GM19452 (cell line): Measurements from ENCODE around the gene MYOG.

Experiments used
- ATAC-seq: cut with Tn5 transposase; IDR thresholded peaks from one replicate; pipeline ENCODE4 v1.9.1; 2021; ENCODE audit not compliant: unreplicated experiment

The MYOG gene

GRCh38 chr1:203034422-203035110 lies 51.2 kb downstream of the MYOG start:
- ATAC-seq, result no peak

GRCh38 chr1:203033917-203034316 lies 51.9 kb downstream of the MYOG start:
- no peak for ATAC-seq

GRCh38 chr1:203033287-203033686 lies 52.5 kb downstream of the MYOG start:
- ATAC-seq, result no peak
